Retinal pigment epithelial cell (primary cell): ENCODE data around the gene MRPL22.

Source experiments
- DNase-seq: peaks from one replicate; pipeline ENCODE4 v3.0.0-alpha.2; 2010; ENCODE audit warnings: low read depth
- H3K4me3 ChIP-seq: 2 replicates; pipeline ENCODE4 v1.5.1; 2011; ENCODE audit warnings: mild to moderate bottlenecking, low read length, control low read depth, moderate library complexity
- TF ChIP-seq, protein P1 (sequence below): conservative IDR thresholded peaks from 2 replicates; pipeline ENCODE4 v1.5.1; 2011; ENCODE audit warnings: low read depth, low read length, control low read depth, inconsistent platforms

Gene MRPL22

DNA sequence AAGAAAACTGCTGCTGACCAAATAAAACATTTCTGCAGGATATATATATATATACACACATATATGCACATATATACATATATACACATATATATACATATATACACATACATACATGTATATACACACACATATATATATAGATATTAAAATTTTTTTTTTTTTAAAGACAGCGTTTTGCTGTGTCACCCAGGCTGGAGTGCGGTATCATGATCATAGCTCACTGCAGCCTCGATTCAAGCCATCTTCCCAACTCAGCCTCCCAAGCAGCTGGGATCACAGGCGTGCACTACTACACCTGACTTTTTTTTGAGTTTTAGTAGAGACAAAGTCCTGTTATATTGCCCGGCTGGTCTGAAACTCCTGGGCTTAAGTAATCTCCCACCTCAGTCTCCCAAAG is 2.7 kb downstream of the MRPL22 start:
- TF ChIP-seq, protein P1, sequence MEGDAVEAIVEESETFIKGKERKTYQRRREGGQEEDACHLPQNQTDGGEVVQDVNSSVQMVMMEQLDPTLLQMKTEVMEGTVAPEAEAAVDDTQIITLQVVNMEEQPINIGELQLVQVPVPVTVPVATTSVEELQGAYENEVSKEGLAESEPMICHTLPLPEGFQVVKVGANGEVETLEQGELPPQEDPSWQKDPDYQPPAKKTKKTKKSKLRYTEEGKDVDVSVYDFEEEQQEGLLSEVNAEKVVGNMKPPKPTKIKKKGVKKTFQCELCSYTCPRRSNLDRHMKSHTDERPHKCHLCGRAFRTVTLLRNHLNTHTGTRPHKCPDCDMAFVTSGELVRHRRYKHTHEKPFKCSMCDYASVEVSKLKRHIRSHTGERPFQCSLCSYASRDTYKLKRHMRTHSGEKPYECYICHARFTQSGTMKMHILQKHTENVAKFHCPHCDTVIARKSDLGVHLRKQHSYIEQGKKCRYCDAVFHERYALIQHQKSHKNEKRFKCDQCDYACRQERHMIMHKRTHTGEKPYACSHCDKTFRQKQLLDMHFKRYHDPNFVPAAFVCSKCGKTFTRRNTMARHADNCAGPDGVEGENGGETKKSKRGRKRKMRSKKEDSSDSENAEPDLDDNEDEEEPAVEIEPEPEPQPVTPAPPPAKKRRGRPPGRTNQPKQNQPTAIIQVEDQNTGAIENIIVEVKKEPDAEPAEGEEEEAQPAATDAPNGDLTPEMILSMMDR: no peak
- DNase-seq: no peak
- no peak overlapping the region for H3K4me3 ChIP-seq

DNA sequence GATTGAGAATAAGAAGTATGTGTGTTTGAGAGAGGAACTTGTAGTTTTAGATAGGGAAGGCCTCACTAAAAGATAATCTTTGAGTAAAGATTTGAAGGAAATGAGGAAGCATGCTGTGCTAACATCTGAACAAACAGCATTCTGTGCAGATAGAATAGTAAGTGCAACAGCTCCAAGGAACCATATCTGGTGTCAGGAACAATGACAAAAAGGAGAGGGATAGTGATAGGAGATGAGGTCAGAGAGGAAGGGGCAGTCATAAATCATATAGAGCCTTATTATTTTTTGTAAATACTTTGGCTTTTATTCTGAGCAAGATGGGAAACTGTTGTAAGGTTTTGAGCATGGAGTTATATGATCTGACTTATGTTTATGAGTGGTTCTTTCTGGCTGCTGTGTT is 3.8 kb downstream of the MRPL22 start:
- H3K4me3 ChIP-seq: no peak overlapping the region
- DNase-seq: no peak
- TF ChIP-seq, protein P1: no peak

DNA sequence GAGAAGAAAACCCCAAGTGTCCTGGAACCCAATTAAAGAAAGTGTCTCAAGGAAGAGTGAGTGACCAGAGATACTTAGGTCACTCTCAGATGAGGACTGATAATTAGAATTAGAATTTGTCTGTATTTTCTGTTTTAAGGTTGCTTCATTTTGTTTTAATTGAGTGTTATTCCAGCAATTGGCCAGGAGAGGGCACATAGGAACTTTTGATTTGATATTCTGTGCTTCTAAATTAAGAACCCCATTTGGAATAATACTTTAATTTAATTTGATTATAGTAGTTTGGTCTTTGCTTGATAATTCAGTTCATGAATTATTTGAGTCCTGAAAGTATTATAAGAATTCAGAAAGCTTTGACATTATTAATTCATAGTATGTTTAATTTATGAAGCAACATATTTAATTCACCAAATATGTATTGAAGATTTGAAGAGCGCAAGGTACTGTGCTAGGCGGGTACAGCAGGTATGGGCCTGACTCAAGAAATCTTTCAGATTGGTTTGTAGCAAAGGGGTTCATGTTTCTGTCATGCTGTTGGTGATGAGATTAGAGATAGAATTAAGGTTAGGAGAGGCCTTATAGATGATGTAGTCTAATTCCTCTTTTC is 4.9 kb downstream of the MRPL22 start:
- no peak overlapping the region for H3K4me3 ChIP-seq
- DNase-seq: no peak
- TF ChIP-seq, protein P1: peak; percentile 57

DNA sequence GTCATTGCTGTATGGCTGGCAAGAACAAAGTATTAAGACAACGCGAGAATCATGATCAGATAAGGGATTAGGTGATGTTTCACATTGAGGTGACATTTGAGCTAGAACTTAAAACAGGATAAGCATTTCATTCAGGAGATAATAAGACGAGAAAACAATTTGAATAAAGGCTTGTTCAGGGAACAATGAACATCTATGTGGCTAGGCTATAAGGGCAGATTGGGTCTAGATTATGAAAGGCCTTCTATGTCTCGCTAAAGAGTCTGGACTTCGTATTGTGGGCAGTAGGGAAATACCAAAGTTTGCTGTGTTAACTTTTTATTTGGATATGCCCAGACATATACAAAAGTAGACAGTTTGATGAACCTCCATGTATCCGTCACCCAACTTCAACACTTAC is 6.9 kb downstream of the MRPL22 start:
- no peak for DNase-seq
- TF ChIP-seq, protein P1: no peak
- H3K4me3 ChIP-seq: no peak overlapping the region

DNA sequence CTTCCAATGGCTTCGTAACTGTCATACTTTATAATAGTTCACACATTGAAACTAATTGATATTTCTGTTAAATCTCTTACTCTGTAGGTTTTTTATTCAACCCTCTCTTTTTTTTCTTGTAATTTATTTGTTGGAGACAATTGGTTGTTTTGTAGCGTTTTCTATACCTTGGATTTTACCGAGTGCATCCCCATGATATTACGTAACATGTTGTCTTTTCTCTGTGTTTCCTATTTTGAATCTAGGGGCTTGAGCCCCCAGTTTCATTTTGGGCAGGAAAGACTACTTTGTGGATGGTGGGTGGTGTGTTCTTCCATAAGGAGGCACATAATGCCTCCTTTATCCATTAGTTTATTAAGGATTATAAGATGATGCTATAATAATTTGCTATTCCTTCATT is 7.4 kb downstream of the MRPL22 start:
- no peak overlapping the region for H3K4me3 ChIP-seq
- no peak for DNase-seq
- TF ChIP-seq, protein P1: no peak

DNA sequence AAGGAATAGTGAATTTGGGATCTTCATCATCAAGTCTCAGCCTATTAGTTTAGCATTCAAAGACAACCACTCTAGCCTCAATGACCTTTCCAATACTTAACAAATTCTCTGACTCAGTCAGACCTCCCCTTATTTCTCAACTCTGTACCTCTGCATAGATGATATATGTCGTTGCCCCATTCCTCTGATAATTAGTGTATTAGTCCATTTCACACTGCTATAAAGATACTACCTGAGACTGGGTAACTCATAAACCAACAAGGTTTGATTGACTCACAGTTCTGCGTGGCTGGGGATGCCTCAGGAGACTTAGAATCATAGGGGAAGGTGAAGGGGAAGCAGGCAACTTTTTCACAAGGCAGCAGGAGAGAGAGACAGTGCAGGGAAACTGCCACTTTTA is 8.9 kb downstream of the MRPL22 start:
- TF ChIP-seq, protein P1: no peak
- no peak for DNase-seq
- no peak overlapping the region for H3K4me3 ChIP-seq

DNA sequence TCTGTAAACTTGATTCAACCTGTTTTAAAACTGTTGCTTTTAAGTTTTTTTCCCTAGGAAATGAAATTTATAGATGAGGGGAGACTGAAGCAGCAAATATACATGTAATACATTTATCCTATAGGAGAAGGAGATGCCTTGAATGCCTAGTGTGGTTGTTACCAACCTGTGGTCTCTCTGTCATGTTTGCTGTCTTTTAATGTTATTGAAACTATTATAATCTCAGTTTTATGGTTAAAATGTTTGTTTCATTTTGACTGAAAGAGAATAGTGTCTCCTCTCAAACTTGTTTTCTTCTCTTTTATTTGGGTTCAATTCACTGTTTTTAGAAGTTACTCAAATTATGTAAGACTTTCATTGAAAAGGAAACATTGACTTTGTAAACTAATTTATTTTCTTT is 15.8 kb downstream of the MRPL22 start:
- TF ChIP-seq, protein P1: no peak
- no peak overlapping the region for H3K4me3 ChIP-seq
- no peak for DNase-seq
